GM12872 (cell line): ENCODE measurements around the gene LRRC43.

ENCODE experiments used
- TF ChIP-seq, protein P1 (sequence below): IDR thresholded peaks from 3 replicates; pipeline ENCODE4 v1.5.1; 2011; ENCODE audit warnings: low read depth, mild to moderate bottlenecking, low read length, moderate library complexity; ENCODE audit not compliant: insufficient read depth

LRRC43 gene

GRCh38 chr12:122225683-122226365, 42.9 kb downstream of the LRRC43 start, which contains the start of gene DIABLO:
DIABLO (minus strand) TSS chr12:122226052; CDS start chr12:122226014, 38 bp downstream.
- TF ChIP-seq, protein P1, sequence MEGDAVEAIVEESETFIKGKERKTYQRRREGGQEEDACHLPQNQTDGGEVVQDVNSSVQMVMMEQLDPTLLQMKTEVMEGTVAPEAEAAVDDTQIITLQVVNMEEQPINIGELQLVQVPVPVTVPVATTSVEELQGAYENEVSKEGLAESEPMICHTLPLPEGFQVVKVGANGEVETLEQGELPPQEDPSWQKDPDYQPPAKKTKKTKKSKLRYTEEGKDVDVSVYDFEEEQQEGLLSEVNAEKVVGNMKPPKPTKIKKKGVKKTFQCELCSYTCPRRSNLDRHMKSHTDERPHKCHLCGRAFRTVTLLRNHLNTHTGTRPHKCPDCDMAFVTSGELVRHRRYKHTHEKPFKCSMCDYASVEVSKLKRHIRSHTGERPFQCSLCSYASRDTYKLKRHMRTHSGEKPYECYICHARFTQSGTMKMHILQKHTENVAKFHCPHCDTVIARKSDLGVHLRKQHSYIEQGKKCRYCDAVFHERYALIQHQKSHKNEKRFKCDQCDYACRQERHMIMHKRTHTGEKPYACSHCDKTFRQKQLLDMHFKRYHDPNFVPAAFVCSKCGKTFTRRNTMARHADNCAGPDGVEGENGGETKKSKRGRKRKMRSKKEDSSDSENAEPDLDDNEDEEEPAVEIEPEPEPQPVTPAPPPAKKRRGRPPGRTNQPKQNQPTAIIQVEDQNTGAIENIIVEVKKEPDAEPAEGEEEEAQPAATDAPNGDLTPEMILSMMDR, result no peak

GRCh38 chr12:122226366-122227125, 43.6 kb downstream of the LRRC43 start:
- TF ChIP-seq, protein P1, result no peak

DNA sequence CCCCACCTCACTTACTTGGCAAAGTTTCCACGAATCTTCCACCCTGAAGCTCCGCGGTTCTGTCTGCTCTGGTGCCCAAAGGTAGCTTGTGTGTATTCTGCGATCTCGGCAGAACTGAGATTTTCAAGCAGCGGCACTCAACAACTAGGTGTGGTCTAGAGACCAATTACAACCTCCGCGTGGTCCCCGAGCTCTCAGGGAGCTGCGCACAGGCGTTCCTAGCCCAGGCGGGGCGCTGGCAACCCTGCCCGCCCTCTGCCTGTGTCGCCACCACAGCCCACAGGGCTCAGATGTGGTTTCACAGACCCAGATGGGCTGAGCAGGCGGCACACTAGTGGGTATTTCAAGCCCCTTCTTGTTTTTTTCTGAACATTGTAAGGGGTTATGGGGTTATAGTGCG, 44.4 kb downstream of the LRRC43 start:
- TF ChIP-seq, protein P1, result no peak

DNA sequence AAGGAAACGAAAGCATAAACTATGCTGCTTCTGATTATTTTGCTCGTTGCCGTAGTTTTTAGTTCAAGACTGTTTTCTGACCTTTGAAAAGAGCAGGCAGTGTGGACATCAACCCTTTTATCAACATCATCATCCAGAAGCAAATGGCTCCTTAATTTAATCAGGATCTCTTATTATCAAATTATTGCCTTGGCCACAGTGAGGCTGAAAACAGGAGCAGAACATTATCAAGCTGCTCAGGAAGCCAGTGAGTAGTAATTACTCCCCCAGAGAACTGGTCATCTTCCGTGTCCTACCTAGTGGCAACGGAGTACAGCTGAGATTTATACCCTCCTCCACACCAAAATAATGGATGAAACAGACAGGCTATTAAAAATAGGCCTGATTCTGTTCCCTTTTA, 45.2 kb downstream of the LRRC43 start:
- TF ChIP-seq, protein P1, result no peak

GRCh38 chr12:122230798-122231197, 47.9 kb downstream of the LRRC43 start:
- TF ChIP-seq, protein P1, result no peak

DNA sequence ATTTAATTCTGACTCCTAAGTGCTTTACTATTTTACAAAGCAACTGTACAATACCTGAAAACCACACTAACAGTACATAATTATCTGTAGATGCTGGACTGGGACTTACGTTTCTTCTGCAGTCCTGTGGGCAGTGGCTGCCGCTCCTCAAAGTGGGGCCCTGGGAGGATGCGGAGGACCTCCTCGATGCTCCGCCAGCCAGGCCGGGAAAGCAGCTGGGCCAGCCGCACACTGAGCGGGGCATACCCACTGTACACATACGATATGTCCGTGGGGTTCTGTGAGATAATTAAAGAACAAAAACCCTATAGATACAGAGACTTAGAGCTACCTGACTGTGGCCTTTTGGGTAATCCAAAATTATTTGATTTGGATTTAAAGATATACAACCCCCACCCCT, 49.8 kb downstream of the LRRC43 start:
- TF ChIP-seq, protein P1, result no peak

DNA sequence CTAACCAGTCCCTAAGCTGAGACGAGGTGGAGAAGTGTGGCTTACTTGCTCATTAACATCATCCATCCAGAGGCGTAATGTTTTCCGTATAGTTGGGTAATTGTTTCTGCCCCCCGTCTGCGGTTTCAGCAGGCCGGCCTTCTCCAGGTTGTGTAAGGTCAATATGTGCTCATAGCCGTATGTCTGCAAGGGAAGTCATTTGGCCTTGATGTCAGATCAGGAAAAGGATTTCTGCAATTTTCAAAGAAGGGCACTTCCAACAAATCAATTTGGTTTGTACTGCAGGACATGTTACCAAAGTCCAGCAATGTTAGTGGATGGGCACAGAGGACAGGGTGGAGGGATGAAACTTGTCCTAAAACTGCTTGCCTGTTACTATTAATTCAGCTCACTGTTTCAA, 52.8 kb downstream of the LRRC43 start:
- TF ChIP-seq, protein P1, result no peak
